GM10847 (cell line): ENCODE data around the gene CXCR5.

ENCODE experiments used
- POLR2A ChIP-seq: IDR thresholded peaks from 2 replicates; pipeline ENCODE4 v1.6.1; 2011; ENCODE audit not compliant: insufficient read length; ENCODE audit errors: extremely low read depth

Gene CXCR5

DNA sequence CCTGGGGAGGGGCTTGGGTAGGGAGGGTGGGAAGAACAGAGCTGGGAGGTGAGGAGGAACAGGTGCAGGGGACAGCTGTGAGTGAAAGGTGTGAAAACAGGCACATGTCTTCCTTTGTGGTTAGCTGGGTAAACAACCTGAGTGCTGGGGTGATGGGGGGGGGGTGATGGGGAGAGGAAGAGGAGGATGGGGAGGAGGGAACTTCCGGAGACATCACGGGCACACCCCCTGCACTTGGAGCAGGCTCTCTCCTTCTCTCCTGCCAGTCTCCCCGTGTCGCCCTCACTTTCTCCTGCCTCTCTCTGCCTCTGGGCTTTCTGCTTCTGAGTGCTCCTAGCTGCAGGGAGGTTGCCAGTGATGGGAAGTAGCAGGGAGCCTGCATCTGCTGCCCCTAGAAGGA, 8.8 kb downstream of the CXCR5 start:
- TF ChIP-seq POLR2A: no peak

DNA sequence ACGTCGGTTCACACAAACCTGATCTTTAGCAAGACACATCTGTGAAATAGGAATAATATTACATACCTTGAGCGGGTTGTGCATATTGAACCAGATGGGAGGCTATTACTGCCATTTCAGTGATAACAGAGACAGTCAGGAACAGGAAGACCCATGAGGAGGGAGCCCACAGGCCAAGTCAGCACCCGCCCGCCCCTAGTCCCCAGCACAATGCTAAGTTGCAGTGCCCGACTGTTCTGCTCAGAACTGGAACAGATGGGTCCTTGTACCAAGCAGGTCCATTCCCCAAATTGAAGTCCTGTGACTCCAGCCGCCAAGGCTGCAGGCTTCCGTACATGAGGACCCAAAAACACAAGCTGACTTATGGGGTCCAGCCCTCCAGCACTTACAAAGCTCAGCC, 9.3 kb downstream of the CXCR5 start:
- TF ChIP-seq POLR2A: no peak

DNA sequence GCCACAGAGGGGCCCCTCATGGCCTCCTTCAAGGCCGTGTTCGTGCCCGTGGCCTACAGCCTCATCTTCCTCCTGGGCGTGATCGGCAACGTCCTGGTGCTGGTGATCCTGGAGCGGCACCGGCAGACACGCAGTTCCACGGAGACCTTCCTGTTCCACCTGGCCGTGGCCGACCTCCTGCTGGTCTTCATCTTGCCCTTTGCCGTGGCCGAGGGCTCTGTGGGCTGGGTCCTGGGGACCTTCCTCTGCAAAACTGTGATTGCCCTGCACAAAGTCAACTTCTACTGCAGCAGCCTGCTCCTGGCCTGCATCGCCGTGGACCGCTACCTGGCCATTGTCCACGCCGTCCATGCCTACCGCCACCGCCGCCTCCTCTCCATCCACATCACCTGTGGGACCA, 10.0 kb downstream of the CXCR5 start:
- TF ChIP-seq POLR2A: no peak

DNA sequence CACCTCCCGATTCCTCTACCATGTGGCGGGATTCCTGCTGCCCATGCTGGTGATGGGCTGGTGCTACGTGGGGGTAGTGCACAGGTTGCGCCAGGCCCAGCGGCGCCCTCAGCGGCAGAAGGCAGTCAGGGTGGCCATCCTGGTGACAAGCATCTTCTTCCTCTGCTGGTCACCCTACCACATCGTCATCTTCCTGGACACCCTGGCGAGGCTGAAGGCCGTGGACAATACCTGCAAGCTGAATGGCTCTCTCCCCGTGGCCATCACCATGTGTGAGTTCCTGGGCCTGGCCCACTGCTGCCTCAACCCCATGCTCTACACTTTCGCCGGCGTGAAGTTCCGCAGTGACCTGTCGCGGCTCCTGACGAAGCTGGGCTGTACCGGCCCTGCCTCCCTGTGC, 10.5 kb downstream of the CXCR5 start:
- no peak for TF ChIP-seq POLR2A

DNA sequence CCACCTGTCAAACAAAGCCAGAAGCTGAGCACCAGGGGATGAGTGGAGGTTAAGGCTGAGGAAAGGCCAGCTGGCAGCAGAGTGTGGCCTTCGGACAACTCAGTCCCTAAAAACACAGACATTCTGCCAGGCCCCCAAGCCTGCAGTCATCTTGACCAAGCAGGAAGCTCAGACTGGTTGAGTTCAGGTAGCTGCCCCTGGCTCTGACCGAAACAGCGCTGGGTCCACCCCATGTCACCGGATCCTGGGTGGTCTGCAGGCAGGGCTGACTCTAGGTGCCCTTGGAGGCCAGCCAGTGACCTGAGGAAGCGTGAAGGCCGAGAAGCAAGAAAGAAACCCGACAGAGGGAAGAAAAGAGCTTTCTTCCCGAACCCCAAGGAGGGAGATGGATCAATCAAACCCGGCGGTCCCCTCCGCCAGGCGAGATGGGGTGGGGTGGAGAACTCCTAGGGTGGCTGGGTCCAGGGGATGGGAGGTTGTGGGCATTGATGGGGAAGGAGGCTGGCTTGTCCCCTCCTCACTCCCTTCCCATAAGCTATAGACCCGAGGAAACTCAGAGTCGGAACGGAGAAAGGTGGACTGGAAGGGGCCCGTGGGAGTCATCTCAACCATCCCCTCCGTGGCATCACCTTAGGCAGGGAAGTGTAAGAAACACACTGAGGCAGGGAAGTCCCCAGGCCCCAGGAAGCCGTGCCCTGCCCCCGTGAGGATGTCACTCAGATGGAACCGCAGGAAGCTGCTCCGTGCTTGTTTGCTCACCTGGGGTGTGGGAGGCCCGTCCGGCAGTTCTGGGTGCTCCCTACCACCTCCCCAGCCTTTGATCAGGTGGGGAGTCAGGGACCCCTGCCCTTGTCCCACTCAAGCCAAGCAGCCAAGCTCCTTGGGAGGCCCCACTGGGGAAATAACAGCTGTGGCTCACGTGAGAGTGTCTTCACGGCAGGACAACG, 11.7 kb downstream of the CXCR5 start:
- TF ChIP-seq POLR2A: no peak

DNA sequence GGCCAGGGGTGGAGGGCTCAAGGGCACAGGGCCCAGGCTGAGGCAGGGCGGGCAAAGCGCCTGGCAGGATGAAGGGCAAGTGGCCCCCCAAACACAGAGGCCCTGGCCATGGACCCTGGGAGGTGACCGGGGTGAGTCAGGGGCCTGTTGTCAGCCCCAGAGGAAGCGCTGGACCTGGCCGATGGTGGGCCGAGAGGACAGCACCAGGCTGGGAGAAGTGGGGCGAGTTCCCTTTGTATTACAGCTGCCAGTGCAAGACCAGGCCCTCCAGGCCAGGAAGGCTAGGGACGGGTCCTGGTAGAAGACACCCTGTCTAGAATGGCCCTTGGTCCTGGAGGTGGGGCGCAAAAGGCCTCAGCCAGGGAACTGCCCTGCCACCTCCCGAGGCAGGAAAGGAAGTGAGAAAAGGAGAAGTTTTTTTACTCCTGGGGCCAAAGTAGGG, 12.8 kb downstream of the CXCR5 start:
- TF ChIP-seq POLR2A: no peak

DNA sequence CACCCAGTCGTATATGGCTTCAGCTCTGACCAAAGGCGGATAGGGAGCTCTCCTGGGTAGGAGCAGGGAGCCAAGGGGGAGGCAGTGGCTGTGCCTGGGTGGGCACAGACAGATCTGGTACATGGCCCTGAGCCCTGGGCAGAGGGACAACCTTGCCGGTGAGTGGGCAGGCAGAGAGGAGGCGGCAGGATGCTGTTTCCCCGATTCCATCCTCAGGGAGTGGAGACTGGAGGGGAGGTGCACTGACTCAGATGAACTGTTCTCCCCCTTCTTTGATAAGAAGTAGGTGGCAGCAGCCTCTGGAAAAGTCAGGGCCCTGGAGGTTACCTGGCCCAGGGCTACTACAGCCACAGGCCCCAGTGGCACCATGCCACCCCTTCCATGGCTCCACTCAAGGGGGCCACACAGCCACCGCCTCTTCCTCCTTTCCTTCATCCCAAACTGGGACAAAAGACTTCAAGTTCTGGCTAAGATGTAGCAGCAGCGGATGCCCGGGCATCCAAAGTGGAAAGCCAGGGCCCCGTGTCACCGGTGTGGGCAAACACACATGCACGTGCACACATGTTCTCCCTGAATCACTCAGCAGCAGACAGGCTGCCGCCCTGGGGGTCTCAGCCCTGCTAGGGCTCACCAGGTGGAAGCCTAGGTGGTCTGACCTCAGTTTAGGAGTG, 13.4 kb downstream of the CXCR5 start:
- no peak for TF ChIP-seq POLR2A

DNA sequence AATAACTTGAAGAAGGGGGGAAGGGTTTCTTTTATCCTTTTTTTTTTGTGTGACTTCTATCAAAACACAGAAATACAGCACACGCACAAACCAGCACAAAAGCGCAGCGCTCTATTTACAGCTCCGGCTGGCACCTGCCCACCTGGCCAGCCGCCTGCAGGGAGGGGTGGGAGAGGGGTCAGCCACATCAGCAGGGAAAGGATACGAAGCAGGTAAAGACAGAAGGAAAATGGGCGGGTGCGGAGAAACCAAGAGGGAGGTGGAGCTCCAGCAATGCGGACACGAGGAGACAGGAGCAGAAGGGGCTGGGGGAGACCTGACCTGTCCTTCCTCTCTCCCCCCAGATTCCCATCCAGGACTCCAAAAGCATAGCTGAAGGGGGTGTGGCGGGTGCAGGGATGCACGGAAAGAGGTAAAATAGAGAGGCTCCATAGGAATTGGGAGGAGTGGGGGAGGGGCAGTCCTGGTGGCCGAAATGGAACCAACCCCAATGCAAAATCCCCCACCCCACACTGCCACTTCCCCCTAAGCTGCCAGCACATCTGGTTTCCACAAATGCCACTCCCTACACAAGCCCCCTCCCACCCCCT, 14.1 kb downstream of the CXCR5 start:
- TF ChIP-seq POLR2A: no peak

DNA sequence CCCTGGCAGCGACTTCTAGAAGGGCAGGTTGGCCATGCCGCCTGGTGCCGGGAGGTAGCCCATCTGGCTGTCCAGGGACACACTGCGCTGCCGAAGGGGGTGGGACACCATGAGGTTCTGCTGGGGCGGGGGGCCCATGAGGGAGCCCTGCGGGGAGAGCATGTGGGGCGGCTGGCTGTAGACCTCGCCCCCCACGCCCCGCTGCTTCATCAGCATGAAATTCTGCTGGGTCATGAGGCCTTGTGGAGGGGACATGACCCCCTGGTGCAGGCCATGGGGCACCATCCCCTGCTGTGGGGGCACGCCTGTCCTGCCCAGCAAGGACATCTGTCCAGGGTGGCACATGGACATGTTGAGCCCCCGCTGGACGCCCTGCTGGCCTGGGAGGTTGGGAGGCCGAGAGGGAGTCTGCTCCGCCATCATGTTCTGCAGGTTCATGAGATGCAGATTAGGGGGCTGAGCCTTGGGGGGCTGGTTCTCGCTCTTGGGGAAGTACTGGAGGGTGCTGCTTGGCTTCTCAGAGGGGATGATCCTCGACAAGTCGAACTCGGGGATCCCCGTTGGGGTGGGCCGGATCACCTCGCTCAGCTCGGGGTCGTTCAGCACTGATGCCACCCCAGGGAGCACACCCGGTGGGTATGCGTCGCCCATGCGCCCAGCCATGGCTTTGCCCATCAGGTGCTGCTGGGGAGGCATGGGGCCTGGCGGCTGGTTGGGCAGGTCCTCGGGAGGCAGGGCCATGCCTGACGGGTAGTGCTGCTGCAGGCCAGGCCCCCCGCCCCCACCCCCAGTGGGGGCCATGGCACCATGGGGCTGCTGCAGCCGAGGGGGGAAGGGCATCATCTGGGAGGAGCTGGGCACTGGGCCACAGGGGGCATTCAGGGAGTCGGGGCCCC, 15.0 kb downstream of the CXCR5 start:
- TF ChIP-seq POLR2A: no peak

DNA sequence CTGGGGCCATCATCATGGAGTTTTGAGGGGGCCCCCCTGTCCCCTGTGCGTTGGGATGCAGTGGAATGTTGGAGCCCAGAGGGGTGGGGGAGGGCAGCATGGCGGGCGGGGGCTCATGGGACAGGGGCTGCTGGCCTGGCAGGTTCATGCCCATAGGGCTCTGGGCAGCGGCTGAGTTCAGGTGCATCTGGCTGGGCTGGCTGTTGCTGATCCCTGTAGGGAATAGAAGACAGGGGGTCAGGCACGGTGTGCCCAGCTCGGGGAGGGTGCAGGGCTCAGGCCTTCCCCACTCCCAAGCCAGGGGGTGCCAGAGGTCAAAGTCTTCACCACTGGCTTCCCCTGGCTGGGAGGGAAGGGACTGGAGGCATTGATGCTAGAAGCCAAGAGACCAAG, 15.6 kb downstream of the CXCR5 start:
- no peak for TF ChIP-seq POLR2A

DNA sequence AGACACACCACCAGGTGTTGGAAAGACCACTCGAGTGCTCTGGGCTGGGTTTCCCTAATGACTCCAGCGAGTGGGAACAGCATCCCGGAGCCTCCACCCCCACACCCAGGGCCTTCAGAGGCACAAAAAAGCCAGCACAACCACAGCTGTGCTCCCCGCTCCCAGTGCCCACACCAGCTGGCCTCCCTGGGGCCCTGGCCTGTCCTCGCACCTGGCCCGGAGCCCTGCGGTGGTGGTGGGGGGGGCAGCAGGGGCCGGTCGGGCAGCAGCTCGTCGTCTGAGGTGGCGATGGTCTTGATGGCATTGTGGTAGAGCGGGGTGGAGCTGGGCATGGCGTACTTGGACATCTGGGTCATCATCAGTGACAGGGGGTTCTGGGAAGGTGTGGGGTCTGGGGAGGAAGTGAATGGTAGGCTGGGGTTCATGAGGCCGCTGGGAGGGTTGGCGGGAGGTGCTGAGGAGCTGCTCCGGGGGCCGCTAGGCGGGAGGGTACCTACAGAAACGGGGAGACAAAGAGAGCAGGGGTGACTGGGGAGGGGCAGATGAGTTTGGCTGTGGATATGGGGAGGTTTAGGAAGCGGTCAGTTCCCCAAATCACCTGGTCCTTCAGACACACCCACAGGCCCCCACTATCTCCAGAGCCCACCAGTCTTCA, 16.1 kb downstream of the CXCR5 start:
- no peak for TF ChIP-seq POLR2A

DNA sequence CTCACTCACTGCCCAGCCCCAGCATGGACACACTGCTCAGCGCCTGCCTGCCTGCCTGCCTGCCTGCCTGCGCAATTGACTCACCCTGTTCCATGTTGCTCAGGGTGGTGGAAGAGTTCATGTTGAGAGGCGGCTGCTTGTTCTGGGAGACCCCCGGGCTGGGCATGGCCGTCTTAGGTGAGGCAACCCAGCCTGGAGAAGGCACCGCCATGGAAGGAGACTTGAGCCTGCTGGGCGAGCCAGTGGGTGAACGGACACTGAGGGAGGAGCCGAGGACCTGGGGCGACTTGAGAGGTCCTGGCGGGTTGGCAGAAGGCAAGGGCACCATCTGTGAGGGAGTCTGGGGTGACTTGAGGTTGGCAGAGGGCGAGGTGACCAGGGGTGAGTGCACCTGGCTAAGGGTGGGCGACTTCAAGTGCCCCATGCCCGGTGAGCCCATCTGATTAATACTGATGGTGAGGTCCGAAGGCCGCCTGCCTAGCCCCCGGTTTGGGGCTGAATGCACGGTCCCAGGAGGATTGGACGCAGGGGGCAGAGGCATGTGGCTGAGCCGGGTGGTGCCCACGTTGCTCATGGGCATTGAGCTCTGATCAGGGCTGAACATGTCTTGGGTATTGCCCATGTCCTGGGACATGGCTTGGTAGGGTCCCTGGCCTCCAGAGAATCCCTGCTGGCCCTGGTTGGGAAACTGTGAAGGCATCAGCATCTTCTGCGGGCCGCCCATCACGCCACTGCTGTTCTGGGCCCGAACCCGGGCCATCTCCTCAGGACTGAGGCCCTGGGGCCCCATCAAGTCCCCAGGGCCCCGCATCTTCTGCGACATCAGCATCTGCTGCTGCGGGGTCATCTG, 17.1 kb downstream of the CXCR5 start:
- no peak for TF ChIP-seq POLR2A

DNA sequence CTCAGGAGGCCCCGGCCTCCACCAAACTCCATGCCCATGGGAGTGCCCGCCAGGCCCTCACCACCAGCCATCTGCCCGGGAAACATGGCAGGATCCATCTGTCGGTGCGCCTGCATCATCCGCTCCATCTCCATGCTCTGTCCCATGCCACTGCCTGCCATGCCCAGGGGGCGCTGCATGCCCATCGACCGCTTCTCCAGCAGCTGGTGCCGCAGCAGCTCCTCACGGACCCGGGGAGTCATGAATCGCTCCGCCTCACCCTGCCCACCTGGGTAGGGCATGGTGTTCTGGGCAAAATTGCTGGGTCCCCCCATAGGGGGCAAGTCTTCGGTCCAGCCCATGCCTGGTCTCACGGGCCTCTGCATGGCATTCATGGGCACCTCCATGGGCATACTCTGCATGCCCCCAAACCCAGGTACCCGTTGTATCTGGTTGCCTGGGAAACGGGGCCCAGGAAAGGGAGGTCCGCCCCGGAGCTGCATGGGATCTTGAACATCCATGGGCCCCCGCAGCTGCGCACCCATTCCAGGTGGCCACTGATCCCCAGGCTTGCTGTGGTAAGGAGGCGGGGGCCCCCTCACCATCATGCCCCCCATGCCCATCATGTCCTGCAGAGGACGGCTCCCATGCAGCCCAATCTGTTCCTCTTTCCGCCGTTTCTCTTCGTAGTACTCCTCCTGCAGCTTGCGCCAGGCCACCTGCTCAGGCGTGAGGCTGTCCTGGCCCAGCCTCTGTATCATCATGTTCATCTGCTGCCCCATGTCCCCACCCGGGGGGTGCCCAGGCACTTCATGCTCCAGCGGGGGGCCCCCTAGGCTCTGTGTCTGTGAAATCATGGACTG, 18.0 kb downstream of the CXCR5 start:
- TF ChIP-seq POLR2A: no peak
